HCT116 (cell line): ENCODE results near the gene APBB3. TPM values are rescaled to one million over a fixed set of nuclear protein-coding genes. Genes with fewer than 3 reads are reported as not detected.
A peak's percentile ranks its signal among the peaks of the same experiment; 100 is the strongest.

Source experiments
- ATAC-seq: fragments of 200-7000 bp; cut with Tn5 transposase; 2 replicates; pipeline ENCODE4 v1.9.1; 2020; ENCODE audit warnings: mild to moderate bottlenecking, moderate library complexity
- BruUV-seq: library from RNA; stranded (reverse); fragments of 400-500 nt; replicated peaks from 2 replicates; lab custom pipeline; 2021; lab: Mats Ljungman, UMichigan
- CTCF ChIA-PET: fragments of 300-600 bp; sonication (Branson Sonifier 250); formaldehyde crosslinking; loops from one replicate; lab custom pipeline; 2021; ENCODE audit warnings: antibody characterized with exemption; lab: Charles Lee
- POLR2A ChIA-PET: fragments of 300-600, 350-600 bp; sonication (Branson Sonifier 250); formaldehyde crosslinking; loops from one replicate; lab custom pipeline; 2021; ENCODE audit warnings: antibody characterized with exemption; lab: Charles Lee
- RAD21 ChIA-PET, 2 experiments: fragments of 300-600 bp; sonication (Branson Sonifier 250); formaldehyde crosslinking; loops; one replicate each; lab custom pipeline; 2023; ENCODE audit warnings: low total read pairs in 2 of 2; ENCODE audit not compliant: uncharacterized antibody in 2 of 2, unreplicated experiment in 2 of 2, low non-redundant PET in 1 of 2; lab: Charles Lee
- DNase-seq: peaks from one replicate; pipeline ENCODE4 v3.0.0-alpha.2; 2010; ENCODE audit warnings: low read depth, low spot score
- H2AFZ ChIP-seq: fragments of 200-600 bp; shearing (Covaris generic), sonication (generic); 2 replicates; pipeline ENCODE4 v1.6.1; 2017; ENCODE audit warnings: low read depth, mixed run types, mixed read lengths, antibody characterized with exemption, low read length; ENCODE audit not compliant: poor library complexity, severe bottlenecking
- H3K27ac ChIP-seq: 2 replicates; pipeline ENCODE4 v1.5.1; 2012; ENCODE audit warnings: low read depth, low read length
- H3K27me3 ChIP-seq: fragments of 200-600 bp; sonication (generic); 2 replicates; pipeline ENCODE4 v1.6.1; 2016; ENCODE audit warnings: mixed run types, low read length, mixed read lengths; ENCODE audit not compliant: insufficient read depth
- H3K36me3 ChIP-seq, 2 experiments: fragments of 200-500 bp in 1 of 2; fragments of 200-600 bp in 1 of 2; sonication (Bioruptor generic) in 1 of 2; sonication (generic) in 1 of 2; 2 replicates each; pipeline versions ENCODE4 v1.5.1 to v1.6.1; 2014 to 2016; ENCODE audit warnings: low read length in 2 of 2, inconsistent platforms in 1 of 2, mixed read lengths in 1 of 2, mixed run types in 1 of 2; ENCODE audit not compliant: insufficient read depth in 2 of 2, control insufficient read depth in 1 of 2
- H3K4me1 ChIP-seq, 2 experiments: fragments of 200-600 bp in 1 of 2; sonication (generic) in 1 of 2; 2 replicates each; pipeline versions ENCODE4 v1.5.1 to v1.6.1; 2012 to 2017; ENCODE audit warnings: low read length in 2 of 2, inconsistent platforms in 1 of 2, mild to moderate bottlenecking in 1 of 2, mixed read lengths in 1 of 2, mixed run types in 1 of 2, moderate library complexity in 1 of 2; ENCODE audit not compliant: insufficient read depth in 2 of 2, control insufficient read depth in 1 of 2
- H3K4me2 ChIP-seq: fragments of 200-600 bp; sonication (generic); 2 replicates; pipeline ENCODE4 v1.6.1; 2017; ENCODE audit warnings: mixed run types, low read length, mixed read lengths
- H3K4me3 ChIP-seq, 2 experiments: fragments of 200-600 bp in 1 of 2; sonication (generic) in 1 of 2; replicated peaks in 1 of 2; 2 replicates each; pipeline ENCODE4 v1.5.1; 2011 to 2016; ENCODE audit warnings: low read length in 2 of 2, control low read depth in 1 of 2, low read depth in 1 of 2, mild to moderate bottlenecking in 1 of 2, mixed read lengths in 1 of 2, mixed run types in 1 of 2
- H3K79me2 ChIP-seq: fragments of 200-600 bp; sonication (generic); 2 replicates; pipeline ENCODE4 v1.6.1; 2017; ENCODE audit warnings: mild to moderate bottlenecking, mixed run types, low read length, moderate library complexity, mixed read lengths; ENCODE audit not compliant: insufficient read depth
- H3K9ac ChIP-seq: fragments of 200-600 bp; sonication (generic); 2 replicates; pipeline ENCODE4 v1.6.1; 2016; ENCODE audit warnings: low read length, mixed read lengths
- H3K9me2 ChIP-seq: fragments of 200-600 bp; sonication (generic), shearing (Covaris generic); 2 replicates; pipeline ENCODE4 v1.6.1; 2017; ENCODE audit warnings: mixed run types, mild to moderate bottlenecking, moderate library complexity; ENCODE audit not compliant: insufficient read depth
- H3K9me3 ChIP-seq, 2 experiments: fragments of 200-500 bp in 1 of 2; fragments of 200-600 bp in 1 of 2; sonication (Bioruptor generic) in 1 of 2; sonication (generic) in 1 of 2; 2 replicates each; pipeline ENCODE4 v1.6.1; 2014 to 2017; ENCODE audit warnings: low read length in 2 of 2, mixed read lengths in 2 of 2, inconsistent platforms in 1 of 2, low read depth in 1 of 2, mild to moderate bottlenecking in 1 of 2, mixed run types in 1 of 2, moderate library complexity in 1 of 2; ENCODE audit not compliant: control insufficient read depth in 1 of 2, insufficient read depth in 1 of 2
- H4K20me1 ChIP-seq: fragments of 200-600 bp; sonication (generic), shearing (Covaris generic); 2 replicates; pipeline ENCODE4 v1.6.1; 2017; ENCODE audit warnings: mixed run types, mild to moderate bottlenecking, moderate library complexity; ENCODE audit not compliant: insufficient read depth
- ATF3 ChIP-seq: IDR thresholded peaks from 2 replicates; pipeline ENCODE4 v1.6.1; 2012
- CBX3 ChIP-seq: IDR thresholded peaks from 2 replicates; pipeline ENCODE4 v1.6.1; 2012; ENCODE audit warnings: low read depth
- CEBPB ChIP-seq: IDR thresholded peaks from 2 replicates; pipeline ENCODE4 v1.6.1; 2012; ENCODE audit warnings: low read depth
- EGR1 ChIP-seq: IDR thresholded peaks from 2 replicates; pipeline ENCODE4 v1.6.1; 2012; ENCODE audit warnings: low read depth
- EZH2 ChIP-seq: fragments of 200-600 bp; sonication (generic); IDR thresholded peaks from 2 replicates; pipeline ENCODE4 v1.6.1; 2017; ENCODE audit warnings: antibody characterized with exemption, mixed run types
- FOSL1 ChIP-seq: IDR thresholded peaks from 2 replicates; pipeline ENCODE4 v1.6.1; 2012; ENCODE audit warnings: low read depth
- JUND ChIP-seq: IDR thresholded peaks from 2 replicates; pipeline ENCODE4 v1.6.1; 2012
- MAX ChIP-seq: IDR thresholded peaks from 2 replicates; pipeline ENCODE4 v1.6.1; 2012
- POLR2A ChIP-seq: IDR thresholded peaks from 2 replicates; pipeline ENCODE4 v1.7.0; 2011; ENCODE audit warnings: borderline replicate concordance; ENCODE audit not compliant: insufficient read depth, insufficient read length; ENCODE audit errors: extremely low read depth
- POLR2AphosphoS5 ChIP-seq: IDR thresholded peaks from 2 replicates; pipeline ENCODE4 v1.6.1; 2011; ENCODE audit warnings: mild to moderate bottlenecking, low read depth, low read length, moderate library complexity
- RAD21 ChIP-seq: IDR thresholded peaks from 2 replicates; pipeline ENCODE4 v1.6.1; 2012; ENCODE audit warnings: low read depth, mild to moderate bottlenecking
- REST ChIP-seq: IDR thresholded peaks from 2 replicates; pipeline ENCODE4 v1.6.1; 2012; ENCODE audit warnings: low read depth
- SIN3A ChIP-seq: IDR thresholded peaks from 2 replicates; pipeline ENCODE4 v1.6.1; 2012; ENCODE audit warnings: low read depth
- TCF7L2 ChIP-seq: IDR thresholded peaks from 2 replicates; pipeline ENCODE4 v1.7.0; 2011; ENCODE audit warnings: borderline replicate concordance, inconsistent platforms; ENCODE audit not compliant: insufficient read depth, insufficient read length; ENCODE audit errors: extremely low read depth
- YY1 ChIP-seq: IDR thresholded peaks from 2 replicates; pipeline ENCODE4 v1.6.1; 2011; ENCODE audit warnings: low read length, low read depth, moderate library complexity, mild to moderate bottlenecking; ENCODE audit not compliant: insufficient replicate concordance; ENCODE audit errors: extremely low read depth
- ZFX ChIP-seq: fragments of 450-650 bp; IDR thresholded peaks from 2 replicates; pipeline ENCODE4 v1.6.1; 2017
- intact Hi-C: fragments of 100-400 bp; cut with micrococcal nuclease; formaldehyde crosslinking; loops from 2 replicates; pipeline ENCODE4 v1.10.0; 2022
- total RNA-seq: library from RNA; stranded (reverse); gene quantifications from one replicate; pipeline ENCODE4 v1.2.1, GENCODE V29; 2021; ENCODE audit not compliant: unreplicated experiment

The APBB3 gene
- total RNA-seq, 1 experiment from 2014 or later = 28.4 TPM

- H3K9me2 ChIP-seq = no peaks in the 10 kb centered on the region
- peaks cover 8 to 35% of the 10 kb centered on the region in 2 experiments for H3K4me1 ChIP-seq
- H3K4me3 ChIP-seq = no peak overlapping the region
- no peak overlapping the region for H2AFZ ChIP-seq
- POLR2A ChIA-PET = interaction anchor here (1.3 kb wide), 1 partner anchor 89 kb away, joined by 4 read pairs; the partner anchor contains the start of genes IK and NDUFA2
- peaks cover 37% of the 10 kb centered on the region for H3K79me2 ChIP-seq
- no peak overlapping the region for H3K4me2 ChIP-seq
- H3K9ac ChIP-seq = no peak overlapping the region
- peaks cover 0 to 5% of the 10 kb centered on the region in 2 experiments; a peak in 2 of 4 replicates for H3K36me3 ChIP-seq
- H3K9me3 ChIP-seq = no peaks in the 10 kb centered on the region
- H3K27me3 ChIP-seq = no peaks in the 10 kb centered on the region
- H4K20me1 ChIP-seq = no peaks in the 10 kb centered on the region; the same call in 1 of the 2 replicates
- no peak for ATAC-seq
- peak overlapping the region; percentile 80; the same call in 1 of the 2 replicates for H3K27ac ChIP-seq
- CTCF ChIA-PET = no interaction called here
- no peak for TF ChIP-seq ZFX
- TF ChIP-seq EGR1 = no peak
- TF ChIP-seq MAX = no peak
- no peak for TF ChIP-seq YY1
- TF ChIP-seq EZH2 = no peak
- no peak for TF ChIP-seq POLR2A
- TF ChIP-seq RAD21 = no peak
- TF ChIP-seq TCF7L2 = no peak
- no peak for TF ChIP-seq FOSL1
- TF ChIP-seq ATF3 = no peak
- no peak for TF ChIP-seq SIN3A
- TF ChIP-seq CEBPB = no peak
- no peak for TF ChIP-seq REST
- no peak for TF ChIP-seq POLR2AphosphoS5
- TF ChIP-seq CBX3 = no peak
- no peak for TF ChIP-seq JUND
- RAD21 ChIA-PET = no interaction called here
- no TSS peak for BruUV-seq
- intact Hi-C loops = loop anchor here (5.0 kb wide), 1 partner anchor 154 kb away; no protein-coding TSS in a partner anchor
- DNase-seq = no peak
Observed at GRCh38 chr5:140558542-140558941, 5.9 kb downstream of the APBB3 start.
